Tongue (tissue), 2 donors: ENCODE results near the gene RNF224. TPM values are rescaled to one million over a fixed set of nuclear protein-coding genes. Genes with fewer than 3 reads are reported as not detected.

Experiments used
- DNase-seq: peaks from one replicate; pipeline ENCODE4 v3.0.0-alpha.2; 2015
- total RNA-seq: library from RNA; depleted of rRNA; stranded (reverse); fragments of >200 nt; gene quantifications from one replicate; pipeline ENCODE4 v1.2.3, GENCODE V29; 2014

RNF224 gene
- total RNA-seq = not detected

DNA sequence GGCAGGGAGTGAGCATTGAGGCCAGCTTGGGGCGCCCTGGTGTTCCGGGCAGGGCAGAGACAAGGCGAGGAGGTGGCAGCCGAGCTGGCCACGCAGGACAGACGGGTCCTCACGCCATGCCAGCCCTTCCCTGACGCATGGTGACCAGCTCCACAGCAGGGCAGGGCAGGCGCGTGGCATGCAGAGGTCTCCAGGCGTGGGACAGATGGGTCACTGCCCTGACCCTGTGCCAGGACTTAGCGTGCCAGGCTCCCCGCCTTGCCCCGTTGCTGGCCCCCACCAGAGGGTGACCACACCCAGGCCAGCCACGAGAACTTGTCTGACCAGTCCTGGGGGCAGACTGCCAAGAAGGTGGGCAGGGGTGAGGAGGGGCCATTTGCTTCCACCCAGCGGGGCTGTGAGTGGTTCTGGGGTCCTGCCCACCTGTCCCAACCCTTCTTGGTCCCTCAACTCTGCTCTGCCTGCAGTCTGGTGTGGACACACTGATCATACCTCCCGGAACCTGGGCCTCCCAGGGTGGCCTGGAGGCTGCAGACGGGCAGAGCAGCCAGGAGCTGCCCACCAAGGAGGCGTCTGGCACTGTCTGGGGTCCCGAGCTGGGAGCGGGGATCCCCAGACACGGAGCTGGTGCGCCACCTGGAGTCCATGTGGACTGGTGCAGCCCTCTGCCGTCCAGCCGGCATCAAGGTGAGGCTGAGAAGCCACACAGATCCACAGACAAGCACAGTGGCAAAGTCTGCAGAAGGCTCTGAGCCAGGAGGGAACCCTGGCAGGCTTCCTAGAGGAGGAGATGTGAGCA, at the start of gene RNF224:
Gene RNF224, plus strand, starts transcription at position 449 of the 799 bp plus-strand sequence. CDS start 834 bp downstream, outside the sequence.
- peak; percentile 84 for DNase-seq

DNA sequence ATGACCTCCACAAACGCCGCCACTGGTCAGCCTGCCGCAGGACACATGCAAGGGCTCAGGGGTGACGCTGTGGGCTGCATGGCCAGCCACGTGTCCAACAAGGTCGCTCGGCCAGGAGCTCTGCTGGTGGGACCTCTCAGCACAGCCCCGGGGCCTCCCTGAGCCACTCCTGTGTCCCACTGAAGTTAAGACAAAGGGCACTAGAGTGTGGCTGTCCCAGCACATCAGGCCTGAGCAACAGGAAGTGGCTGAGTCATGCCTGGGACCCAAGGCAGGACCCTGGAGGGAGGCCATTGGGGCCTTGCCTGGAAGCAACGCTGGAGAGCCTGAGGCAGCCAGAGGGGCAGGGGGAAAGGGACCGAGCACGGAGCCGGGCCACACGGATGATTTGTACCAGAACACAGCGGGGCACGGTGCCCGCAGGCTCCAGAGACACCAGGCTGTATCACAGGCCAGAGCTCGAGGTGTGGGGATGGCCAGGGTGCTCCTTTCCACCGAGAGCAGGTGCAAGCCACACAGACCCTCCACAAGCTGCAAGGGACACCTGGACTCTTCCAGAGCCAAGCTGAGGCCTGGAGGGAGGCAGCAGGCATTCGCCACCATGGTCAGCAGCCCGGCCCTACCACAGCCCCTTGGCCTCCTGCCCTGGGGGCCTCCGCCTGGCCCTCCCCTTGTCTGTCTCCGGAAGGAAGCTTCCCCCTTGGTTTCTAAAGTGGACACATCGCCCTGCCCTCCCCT, 48.9 kb upstream of the RNF224 start:
- no peak for DNase-seq

DNA sequence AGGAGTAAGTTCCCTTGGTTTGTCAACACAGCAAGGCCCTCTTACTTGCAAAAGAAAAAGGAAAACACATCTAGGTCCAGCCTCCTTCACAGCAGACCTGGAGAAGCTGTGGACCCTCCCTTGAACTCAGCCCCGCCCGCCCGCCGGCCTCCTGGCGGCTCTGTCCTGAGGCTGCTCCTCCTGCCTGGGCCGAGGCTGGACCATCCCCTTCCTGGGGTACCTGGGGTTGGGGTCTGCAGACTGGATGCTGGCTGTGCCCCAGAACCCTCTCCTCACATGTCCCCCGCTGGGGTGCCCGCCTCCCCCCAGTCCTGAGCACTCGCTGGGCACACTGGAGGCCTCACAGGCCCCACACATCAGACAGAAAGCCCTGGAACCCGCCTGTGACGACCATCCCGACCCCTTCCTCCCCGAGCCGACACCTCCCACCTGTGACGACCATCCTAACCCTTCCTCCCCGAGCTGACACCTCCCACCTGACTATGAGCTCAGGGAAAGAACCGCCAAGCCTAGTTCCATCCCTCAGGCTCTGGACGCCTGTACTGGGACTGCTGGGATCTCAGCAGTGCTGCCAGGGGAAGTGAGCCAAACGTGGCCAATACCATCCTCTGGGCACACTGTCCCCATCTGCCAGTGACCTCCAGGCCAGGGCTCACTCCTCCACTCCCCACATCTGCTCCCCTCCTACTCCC, 48.2 kb upstream of the RNF224 start:
- DNase-seq = no peak

DNA sequence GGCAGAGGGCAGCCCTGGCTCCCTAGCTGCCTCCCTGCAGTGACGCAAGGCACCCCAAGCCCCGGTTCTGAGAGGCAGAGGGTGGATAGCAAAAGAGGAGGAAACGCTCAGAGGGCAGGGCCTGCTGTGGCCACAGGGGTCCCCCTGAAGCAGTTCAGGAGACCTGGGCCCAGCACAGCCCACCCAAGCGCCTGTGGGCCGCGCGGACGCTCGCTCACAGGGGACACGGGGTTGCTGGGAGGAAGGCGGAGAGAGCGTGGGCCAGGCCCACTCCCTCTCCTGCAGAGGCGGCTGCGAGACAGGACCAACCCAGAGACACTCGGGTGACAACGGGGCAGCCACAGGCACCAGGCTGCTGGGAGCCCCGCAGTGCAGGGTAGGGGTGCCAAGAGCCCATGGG, 47.5 kb upstream of the RNF224 start:
- DNase-seq = no peak

DNA sequence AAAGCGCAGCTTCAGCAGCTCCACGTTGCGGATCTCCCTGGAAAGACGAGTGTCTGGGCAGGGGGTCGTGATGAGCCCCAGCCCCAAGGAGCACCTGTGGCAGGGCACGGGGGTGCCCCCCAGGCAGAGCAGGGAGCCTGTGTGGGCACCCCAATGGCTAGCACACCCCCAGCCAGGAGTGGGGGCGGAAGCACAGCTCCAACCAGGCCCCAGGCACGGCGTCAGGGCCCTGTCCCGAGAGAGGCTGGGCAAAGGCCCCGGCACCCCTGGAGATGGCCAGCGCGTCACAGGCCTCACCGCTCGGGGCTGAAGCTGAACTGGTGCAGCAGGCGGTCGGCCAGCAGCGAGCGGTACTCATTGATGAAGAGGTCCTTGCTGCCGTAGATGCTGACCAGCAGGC, 46.8 kb upstream of the RNF224 start:
- no peak for DNase-seq

DNA sequence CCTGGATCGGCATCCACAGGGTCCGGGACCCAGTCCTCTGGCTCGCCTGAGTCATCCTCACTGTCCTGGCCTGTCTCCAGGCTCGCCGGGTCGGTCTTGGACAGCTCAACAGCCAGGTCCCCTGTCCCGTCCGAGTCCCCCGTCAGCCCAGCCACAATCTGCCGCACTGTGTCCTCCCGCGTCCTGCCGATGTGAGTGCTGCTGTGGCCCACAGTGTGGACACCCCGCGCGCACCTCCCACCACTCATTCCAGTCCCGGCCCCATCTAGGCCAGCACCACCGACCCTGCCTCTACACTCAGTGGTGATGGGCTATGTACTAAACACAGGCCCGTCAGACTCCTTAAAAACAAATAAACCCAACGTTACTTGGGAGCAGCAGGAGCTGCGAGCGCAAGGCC, 45.6 kb upstream of the RNF224 start:
- DNase-seq = no peak

DNA sequence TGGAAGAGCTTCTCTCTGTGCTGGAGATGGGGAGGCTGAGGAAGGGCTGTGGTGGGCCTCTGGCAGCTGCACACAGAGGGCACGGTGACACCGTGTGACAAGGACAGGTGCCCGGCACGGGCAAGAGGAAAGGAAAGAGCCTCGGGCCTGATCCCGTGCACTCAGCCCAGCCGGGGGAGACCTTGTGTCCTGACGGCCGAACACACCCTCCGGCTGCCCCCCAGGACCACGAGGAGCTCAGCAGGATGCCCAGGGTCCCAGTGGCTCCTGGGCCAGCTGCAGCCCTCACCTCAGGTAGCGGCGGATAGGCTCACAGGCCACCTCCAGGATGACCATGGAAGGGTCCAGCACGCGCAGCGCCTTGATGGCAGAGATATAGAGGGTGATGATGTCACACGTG, 44.5 kb upstream of the RNF224 start:
- no peak for DNase-seq

DNA sequence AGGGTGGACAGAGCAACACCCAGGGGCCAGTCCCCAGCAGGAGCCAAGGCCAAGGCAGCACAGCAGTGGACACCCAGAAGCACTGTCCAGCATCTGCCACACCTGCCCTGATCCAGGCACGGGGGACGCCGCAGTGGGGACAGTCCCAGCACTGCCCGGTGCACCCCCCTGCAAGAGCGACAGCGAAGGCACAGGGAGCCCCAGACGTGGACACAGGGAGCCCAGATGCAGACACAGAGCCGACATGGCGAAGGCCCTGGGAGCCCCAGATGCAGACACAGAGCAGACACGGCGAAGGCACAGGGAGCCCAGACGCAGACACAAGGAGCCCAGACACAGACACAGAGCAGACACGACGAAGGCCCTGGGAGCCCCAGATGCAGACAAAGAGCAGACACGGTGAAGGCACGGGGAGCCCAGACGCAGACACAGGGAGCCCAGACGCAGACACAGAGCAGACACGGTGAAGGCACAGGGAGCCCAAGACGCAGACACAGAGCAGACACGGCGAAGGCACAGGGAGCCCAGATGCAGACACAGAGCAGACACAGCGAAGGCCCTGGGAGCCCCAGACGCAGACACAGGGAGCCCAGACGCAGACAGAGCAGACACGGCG, 43.2 kb upstream of the RNF224 start:
- no peak for DNase-seq

DNA sequence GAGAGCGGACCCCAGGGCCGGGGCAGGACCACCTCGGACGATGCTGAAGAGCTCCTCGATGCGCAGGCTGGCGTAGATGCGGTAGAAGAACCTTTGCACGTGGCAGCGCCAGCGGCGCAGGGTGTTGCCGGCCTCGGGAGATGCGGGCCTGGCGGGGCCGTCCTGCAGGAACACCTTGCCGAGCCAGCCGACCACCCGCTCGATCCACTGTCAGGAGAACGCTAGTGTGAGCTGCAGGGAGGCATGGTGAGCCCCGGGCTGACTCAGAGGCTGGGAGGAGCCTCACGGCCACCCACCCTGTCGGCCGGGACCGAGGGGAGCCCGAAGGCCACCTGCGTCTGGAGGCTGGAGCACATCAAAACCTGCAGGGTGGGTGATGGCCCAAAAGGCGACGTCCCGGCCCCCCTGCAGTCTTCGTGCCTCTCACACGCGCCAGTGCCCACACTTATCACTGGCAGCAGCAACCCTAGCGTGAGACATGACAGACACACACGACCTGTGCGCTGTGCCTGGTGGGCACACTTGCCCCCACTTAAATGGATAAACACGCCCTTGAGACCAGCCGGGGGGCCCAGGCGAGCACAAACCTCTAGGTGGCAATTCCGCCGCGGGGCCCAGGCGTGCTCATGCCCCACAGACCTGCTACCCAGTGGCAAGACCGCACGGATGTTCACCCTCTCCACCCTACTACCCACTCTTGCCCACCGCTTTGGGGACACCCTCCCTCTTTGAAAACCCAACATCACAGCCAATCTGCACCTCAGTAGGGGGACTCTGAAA, 42.2 kb upstream of the RNF224 start:
- DNase-seq = no peak

DNA sequence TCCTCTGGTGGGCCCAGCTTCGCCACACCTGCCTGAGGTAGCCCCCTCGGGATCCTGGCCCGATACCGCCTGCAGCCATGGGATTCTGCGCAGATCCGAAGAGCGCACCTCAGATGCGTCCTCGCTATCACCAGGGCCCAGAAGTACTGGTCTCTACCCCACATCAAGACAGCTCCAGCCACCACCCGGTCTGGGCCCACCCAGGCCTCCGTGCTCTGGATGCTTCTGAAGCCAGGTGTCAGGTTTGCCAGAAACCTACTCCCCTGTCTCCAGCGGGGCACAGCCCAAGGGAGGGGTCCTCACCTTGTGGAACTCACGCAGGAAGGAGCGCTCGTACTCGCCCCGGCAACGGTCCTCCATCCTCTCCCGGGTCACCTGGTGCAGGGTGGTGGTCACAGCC, 41.4 kb upstream of the RNF224 start:
- no peak for DNase-seq

DNA sequence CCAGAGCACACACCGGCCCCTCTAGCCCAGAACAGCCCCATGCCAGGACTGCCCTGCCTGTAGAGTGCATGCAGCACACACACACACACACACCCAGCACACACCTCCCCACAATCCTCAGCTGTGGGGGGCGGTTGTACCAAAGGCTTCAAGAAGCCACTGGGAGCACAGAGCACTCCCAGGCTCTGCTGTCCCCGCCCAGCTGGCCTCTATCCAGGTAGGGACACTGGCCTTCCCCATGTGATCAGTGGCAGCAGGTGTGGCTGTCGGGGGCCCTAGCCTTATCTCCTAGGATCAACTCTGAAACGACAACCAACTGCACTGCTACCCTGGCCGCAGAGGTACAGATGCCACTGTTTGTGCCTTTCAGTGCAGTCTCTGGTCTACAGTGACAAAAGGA, 40.9 kb upstream of the RNF224 start:
- DNase-seq = no peak

DNA sequence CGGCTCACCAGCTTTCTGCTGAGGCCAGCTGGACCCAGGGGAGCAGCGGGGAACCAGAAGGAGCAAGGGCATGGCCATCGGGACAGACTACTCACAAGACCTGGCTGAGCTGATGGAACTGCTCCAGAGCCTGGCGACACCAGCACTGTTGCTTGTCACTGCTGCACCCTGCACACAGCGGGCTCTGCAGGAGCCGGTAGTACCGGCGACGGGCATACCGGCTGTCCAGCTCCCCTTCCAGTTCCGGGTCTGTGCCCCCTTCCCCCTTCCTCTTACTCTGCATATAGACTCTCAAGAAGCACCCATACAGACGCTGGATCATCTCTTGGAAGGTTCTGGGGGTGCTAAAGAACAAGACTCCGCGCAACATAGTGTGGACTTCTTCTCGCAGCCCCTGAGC, 39.9 kb upstream of the RNF224 start:
- DNase-seq = no peak

DNA sequence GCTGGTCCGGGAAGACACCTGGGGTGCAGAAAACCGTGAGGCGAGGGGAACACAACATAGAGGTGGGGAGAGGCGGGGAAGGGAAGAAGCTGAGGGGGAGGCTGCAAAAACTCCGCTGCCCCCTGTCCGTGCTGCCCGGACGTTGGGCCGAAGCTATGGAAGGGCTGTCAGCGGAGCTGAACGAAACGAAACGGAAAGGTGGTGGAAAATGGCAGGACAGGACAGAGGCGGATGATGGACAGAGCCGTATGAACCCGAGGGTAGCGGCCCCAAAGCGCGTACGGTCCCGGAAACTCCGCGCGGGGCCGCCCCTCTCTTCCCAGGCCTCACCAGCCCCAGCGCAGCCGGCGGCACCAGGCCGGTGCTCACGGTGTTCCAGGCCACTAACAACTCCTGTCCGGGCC, 39.2 kb upstream of the RNF224 start:
- DNase-seq = no peak

DNA sequence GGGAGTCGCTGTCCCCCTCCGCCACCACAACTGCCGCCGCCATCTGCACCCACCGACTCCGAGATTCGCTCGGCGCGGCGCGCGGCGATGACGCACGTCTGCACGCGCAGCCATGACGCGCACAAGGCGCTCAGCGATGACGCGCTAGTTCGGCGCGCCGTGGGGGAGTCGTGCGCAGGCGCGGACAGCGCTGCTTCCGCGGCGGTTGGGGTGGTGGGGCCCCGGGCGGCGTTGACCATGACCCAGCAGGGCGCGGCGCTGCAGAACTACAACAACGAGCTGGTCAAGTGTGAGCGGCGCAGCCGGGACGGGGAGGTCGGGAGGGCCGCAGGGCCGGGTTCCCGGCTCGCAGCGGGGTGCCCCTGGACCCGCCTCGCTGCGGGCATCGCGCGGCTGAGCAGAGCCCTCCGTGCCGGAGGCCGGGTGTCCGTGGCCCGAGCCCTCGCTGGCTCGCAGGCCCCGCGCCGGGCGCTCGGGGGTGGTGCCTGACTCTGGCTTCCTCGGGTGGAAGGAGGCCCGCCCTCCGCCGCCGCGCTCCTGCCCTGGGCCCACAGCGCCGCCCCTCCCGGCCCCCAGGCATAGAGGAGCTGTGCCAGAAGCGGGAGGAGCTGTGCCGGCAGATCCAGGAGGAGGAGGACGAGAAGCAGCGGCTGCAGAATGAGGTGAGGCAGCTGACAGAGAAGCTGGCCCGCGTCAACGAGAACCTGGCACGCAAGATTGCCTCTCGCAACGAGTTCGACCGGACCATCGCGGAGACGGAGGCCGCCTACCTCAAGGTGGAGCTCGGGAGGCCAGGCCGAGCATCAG, 38.6 kb upstream of the RNF224 start, which contains the start of the genes ANAPC2 and SSNA1:
Gene ANAPC2, minus strand, starts transcription at position 71 of the 807 bp plus-strand sequence. Its CDS starts 28 bp downstream, at position 43.
Gene SSNA1, plus strand, starts transcription at position 187 of the 807 bp plus-strand sequence. Its CDS starts 51 bp downstream, at position 238.
- peak; percentile 97 for DNase-seq

DNA sequence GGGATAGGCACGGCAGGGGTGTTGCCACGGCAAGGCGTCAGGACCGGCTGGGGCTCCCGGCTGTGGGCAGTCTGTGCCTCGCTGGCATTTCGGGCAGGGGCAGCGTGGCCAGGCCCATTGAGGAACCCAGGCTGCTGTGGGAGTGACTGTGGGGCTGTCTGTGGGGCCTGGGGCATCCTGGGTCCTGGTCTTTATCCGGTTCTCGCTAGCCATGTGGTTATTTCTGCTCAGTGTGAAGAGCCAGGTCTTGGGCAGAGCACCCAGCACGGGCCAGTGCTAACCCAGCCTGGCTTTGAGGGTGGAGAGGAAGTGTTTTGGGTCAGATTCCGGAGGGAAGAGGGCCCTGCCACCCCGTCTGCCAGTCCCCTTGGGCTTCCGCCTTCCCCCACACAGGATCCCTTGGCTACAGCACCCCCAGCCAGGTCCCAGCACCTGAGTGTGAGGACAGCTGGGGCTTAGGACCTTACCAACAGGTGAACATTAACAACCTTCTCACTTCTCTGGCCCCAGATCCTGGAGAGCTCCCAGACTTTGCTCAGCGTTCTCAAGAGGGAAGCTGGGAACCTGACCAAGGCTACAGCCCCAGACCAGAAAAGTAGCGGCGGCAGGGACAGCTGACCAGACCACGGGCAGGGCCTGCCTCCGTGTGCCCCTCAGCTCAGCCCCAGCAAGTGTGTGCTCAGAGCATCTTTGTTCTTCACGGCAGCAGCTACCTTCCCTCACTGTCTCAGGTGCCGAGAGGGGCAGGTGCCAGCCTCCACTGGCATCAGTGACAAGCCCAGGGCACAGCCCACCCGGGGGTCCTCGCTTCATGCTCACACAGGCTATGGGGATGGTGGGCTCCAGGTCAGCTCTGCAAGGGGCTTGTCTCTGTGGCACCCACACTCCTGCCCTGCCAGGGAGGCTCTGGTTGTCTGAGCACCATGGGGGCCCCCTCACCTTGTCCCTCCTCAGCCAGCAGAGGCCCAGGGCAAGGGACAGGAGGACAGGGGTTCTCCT, 37.7 kb upstream of the RNF224 start:
- DNase-seq = no peak

DNA sequence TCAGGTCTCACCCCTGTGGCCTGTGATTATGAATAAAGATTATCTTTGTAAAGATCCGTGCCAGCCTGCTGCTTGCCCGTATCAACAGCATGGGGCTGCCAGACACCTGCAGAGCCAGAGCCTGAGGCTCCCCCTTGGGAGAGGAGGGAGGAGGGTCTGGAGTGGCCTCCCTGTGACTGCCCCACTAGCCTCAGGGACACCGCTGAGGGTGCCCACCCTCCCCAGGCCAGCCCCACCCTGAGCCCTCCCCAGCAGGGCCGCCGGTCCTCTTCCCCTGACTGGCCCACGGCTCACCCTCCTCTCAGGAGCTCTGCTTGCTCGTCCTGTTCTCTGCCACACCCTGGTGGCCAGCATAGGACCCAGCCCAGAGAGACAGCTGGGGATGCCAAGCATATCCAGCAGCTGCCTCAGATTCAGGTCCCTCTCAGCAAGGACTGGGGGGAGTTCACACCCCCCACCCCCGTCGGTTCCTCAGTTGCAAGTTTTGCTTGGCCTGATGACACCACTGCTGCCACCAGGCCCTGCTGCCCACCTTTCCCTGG, 36.9 kb upstream of the RNF224 start:
- no peak for DNase-seq

DNA sequence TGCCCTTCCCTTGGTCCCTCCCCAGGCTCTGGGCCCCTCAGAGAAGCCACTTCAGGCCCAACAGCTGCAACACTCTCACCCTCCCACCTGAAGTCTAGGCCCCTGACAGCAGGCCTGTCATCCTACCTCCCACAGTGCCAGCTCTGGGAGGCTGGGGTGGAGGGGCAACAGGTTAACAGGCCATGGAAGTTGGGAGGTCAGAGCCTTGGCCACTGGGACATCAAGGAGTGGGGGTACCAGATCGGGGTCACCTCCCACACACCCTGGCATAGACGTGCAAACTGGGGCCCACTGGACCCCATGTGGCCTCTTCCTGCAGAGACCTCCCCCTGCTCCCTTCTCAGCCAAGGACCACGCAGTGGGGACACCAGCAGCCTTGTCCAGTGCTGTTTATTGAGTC, 36.1 kb upstream of the RNF224 start:
- no peak for DNase-seq

DNA sequence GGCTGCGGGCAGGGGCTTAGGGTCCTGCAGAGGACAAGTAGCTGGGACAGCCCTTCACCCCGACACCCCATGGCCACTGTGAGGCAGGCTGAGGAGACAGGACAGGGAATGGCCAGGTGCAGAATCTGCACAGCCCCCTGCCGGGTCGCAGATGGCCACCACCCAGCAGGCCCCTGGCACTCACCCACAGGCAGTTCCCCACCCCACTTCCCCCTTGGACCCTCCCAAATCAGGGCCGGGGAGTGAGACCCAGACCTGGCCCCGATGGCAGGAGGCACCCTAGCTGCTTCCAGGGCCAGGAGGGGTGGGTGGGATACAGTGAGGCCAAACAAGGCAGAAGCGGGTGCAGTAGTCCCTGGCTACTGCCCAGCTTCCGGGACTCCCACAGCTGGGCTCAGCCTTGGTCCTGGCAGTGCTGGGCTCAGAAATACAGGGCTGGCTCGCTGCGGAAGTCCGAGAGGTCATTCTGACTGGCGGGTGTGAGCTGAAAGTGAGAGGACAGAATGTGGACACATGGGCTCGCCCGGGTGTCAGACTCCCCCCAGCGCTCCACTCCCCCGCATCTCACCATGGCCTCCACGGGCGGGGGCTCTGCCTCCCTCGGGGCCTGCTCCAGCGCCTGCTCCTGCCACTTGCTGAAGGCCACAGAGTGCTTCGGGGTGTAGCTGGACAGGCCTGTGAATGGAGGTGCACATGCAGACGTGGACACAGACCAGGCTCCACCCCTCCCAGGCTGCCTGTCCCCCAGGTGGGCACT, 35.4 kb upstream of the RNF224 start:
- DNase-seq = no peak
